GM21423 (cell line): ENCODE results near the gene DCANP1.

ENCODE experiments used
- ATAC-seq: cut with Tn5 transposase; IDR thresholded peaks from one replicate; pipeline ENCODE4 v1.9.1; 2021; ENCODE audit warnings: mild to moderate bottlenecking, moderate library complexity; ENCODE audit not compliant: unreplicated experiment

DCANP1 gene

GRCh38 chr5:135458356-135458755 lies 11.2 kb upstream of the DCANP1 start:
- ATAC-seq: no peak

GRCh38 chr5:135457424-135458071 lies 10.4 kb upstream of the DCANP1 start:
- peak; percentile 67 for ATAC-seq

GRCh38 chr5:135456238-135457099 lies 9.3 kb upstream of the DCANP1 start:
- no peak for ATAC-seq

- ATAC-seq: no peak
Observed at GRCh38 chr5:135455876-135456237, 8.7 kb upstream of the DCANP1 start.

- no peak for ATAC-seq
Observed at GRCh38 chr5:135454946-135455345, 7.8 kb upstream of the DCANP1 start.

- no peak for ATAC-seq
Observed at GRCh38 chr5:135453613-135454012, 6.5 kb upstream of the DCANP1 start.

- no peak for ATAC-seq
Observed at GRCh38 chr5:135452321-135453030, 5.3 kb upstream of the DCANP1 start, which contains the start of gene TIFAB. TIFAB (minus strand) TSS chr5:135452351; CDS start chr5:135449939, 2,412 bp downstream.

- ATAC-seq: no peak
Observed at GRCh38 chr5:135451581-135452320, 4.6 kb upstream of the DCANP1 start.

GRCh38 chr5:135450952-135451351 lies 3.8 kb upstream of the DCANP1 start:
- no peak for ATAC-seq

- no peak for ATAC-seq
Observed at GRCh38 chr5:135450336-135450735, 3.2 kb upstream of the DCANP1 start.

GRCh38 chr5:135449644-135450043 lies 2.5 kb upstream of the DCANP1 start:
- no peak for ATAC-seq

- ATAC-seq: no peak
Observed at GRCh38 chr5:135448791-135449507, 1.8 kb upstream of the DCANP1 start.

GRCh38 chr5:135448071-135448739 lies 1.1 kb upstream of the DCANP1 start:
- ATAC-seq: no peak

- ATAC-seq: no peak
Observed at GRCh38 chr5:135446615-135447014, 533 bp downstream of the DCANP1 start.

- no peak for ATAC-seq
Observed at GRCh38 chr5:135446206-135446605, 942 bp downstream of the DCANP1 start.

GRCh38 chr5:135445306-135445985 lies 1.7 kb downstream of the DCANP1 start:
- ATAC-seq: no peak

GRCh38 chr5:135444881-135445280 lies 2.3 kb downstream of the DCANP1 start:
- ATAC-seq: no peak

GRCh38 chr5:135444360-135444759 lies 2.8 kb downstream of the DCANP1 start:
- no peak for ATAC-seq
